ENCODE results near the gene MICAL3. TPM values are rescaled to one million over a fixed set of nuclear protein-coding genes. Genes with fewer than 3 reads are reported as not detected.
"Not testable (repeated sequence)": the region's sequence is repeated elsewhere in the genome, so short reads cannot be mapped to it uniquely, and the experiment has no call there.

The MICAL3 gene
- total RNA-seq, 4 donors from 2014 or later: 84.2 to 290 (median 151) TPM

- Histone ChIP-seq H3K9me3 (no peaks in the 10 kb centered on the region), H3K4me1 (peaks cover 0 to 8% (median 3%) of the 10 kb centered on the region in 4 donors), H3K27me3 (no peaks in the 10 kb centered on the region), H3K36me3 (no peaks in the 10 kb centered on the region), H3K27ac (peak overlapping the region; percentile 42 to 79 (median 70)), H3K4me3 (no peak overlapping the region)
- in situ Hi-C loops (cut with MboI; ENCODE audit: low pct_ligation_motif_present in 1 of 4, low pct_unique_long_range_greater_than_20kb in 1 of 4, low sequenced_read_pairs in 3 of 4): no loop called here
- 57 to 65% methylated on average over 4 to 10 of the region's 10 CpGs for whole genome bisulfite sequencing, 2 donors (ENCODE audit: low coverage in 1 of 2)
- intact Hi-C loops (cut with DNase I; ENCODE audit: low total_unique reads): no loop called here
- DNase-seq: no peak
- TF ChIP-seq POLR2AphosphoS5 (IDR thresholded peaks at IDR 0.05) (peak in 1 of 3 donors; percentile 11), EP300 (IDR thresholded peaks at IDR 0.05; ENCODE audit: low read depth) (no peak)
Measured at GRCh38 chr22:18031695-18032454, 7.5 kb upstream of the MICAL3 start.

GRCh38 chr22:18029686-18030267 is 5.4 kb upstream of the MICAL3 start:
- TF ChIP-seq POLR2AphosphoS5 (IDR thresholded peaks at IDR 0.05) (no peak), CTCF (IDR thresholded peaks at IDR 0.05) (no peak), EP300 (IDR thresholded peaks at IDR 0.05; ENCODE audit: low read depth) (no peak), POLR2A (IDR thresholded peaks at IDR 0.05) (no peak)
- DNase-seq: no peak
- Histone ChIP-seq H3K4me3 (no peak overlapping the region), H3K36me3 (no peaks in the 10 kb centered on the region), H3K27ac (peak overlapping the region in 1 of 4 donors; percentile 25), H3K27me3 (no peaks in the 10 kb centered on the region), H3K9me3 (no peaks in the 10 kb centered on the region), H3K4me1 (peaks cover 4 to 14% (median 8%) of the 10 kb centered on the region in 4 donors)
- intact Hi-C loops (cut with DNase I; ENCODE audit: low total_unique reads) (loop anchor here (10.0 kb wide), 2 partner anchors 45 to 125 kb away; partner anchors contain the start of gene PEX26), in situ Hi-C loops (cut with MboI; ENCODE audit: low pct_ligation_motif_present in 1 of 4, low pct_unique_long_range_greater_than_20kb in 1 of 4, low sequenced_read_pairs in 3 of 4) (loop anchor here in 1 of 4 donors (10.0 kb wide), 1 partner anchor 45 kb away; the partner anchor contains the start of gene PEX26)
- 20 to 58% methylated on average over 1 to 2 of the region's 2 CpGs for WGBS, 2 donors (ENCODE audit: low coverage in 1 of 2)

- in situ Hi-C loops (cut with MboI; ENCODE audit: low pct_ligation_motif_present in 1 of 4, low pct_unique_long_range_greater_than_20kb in 1 of 4, low sequenced_read_pairs in 3 of 4): loop anchor here in 1 of 4 donors (10.0 kb wide), 1 partner anchor 46 kb away; the partner anchor contains the start of gene PEX26
- peak overlapping the region in 1 of 4 donors; percentile 25 for H3K27ac ChIP-seq
- intact Hi-C loops (cut with DNase I; ENCODE audit: low total_unique reads): loop anchor here (10.0 kb wide), 2 partner anchors 46 to 124 kb away; partner anchors contain the start of gene PEX26
- peaks cover 6 to 16% (median 10%) of the 10 kb centered on the region in 4 donors for H3K4me1 ChIP-seq
- H3K4me3 ChIP-seq: no peak overlapping the region
- H3K9me3 ChIP-seq: no peaks in the 10 kb centered on the region
- TF ChIP-seq CTCF (IDR thresholded peaks at IDR 0.05) (no peak), POLR2A (IDR thresholded peaks at IDR 0.05) (no peak), POLR2AphosphoS5 (IDR thresholded peaks at IDR 0.05) (no peak), EP300 (IDR thresholded peaks at IDR 0.05; ENCODE audit: low read depth) (no peak)
- H3K27me3 ChIP-seq: no peaks in the 10 kb centered on the region
- H3K36me3 ChIP-seq: no peaks in the 10 kb centered on the region
- WGBS, 2 donors (ENCODE audit: low coverage in 1 of 2): 62 to 80% methylated on average over 1 to 3 of the region's 3 CpGs
- peak; percentile 35 for DNase-seq
Measured at GRCh38 chr22:18028817-18029527, 4.6 kb upstream of the MICAL3 start.

- H3K36me3 ChIP-seq, H3K27me3 ChIP-seq, DNase-seq, H3K27ac ChIP-seq, H3K9me3 ChIP-seq, H3K4me3 ChIP-seq: not testable (repeated sequence)
- intact Hi-C loops (cut with DNase I; ENCODE audit: low total_unique reads): loop anchor here (10.0 kb wide), 2 partner anchors 49 to 121 kb away; partner anchors contain the start of gene PEX26
- WGBS, 2 donors (ENCODE audit: low coverage in 1 of 2): 83 to 91% methylated on average over 3 to 4 of the region's 4 CpGs
- peaks cover 17 to 24% (median 20%) of the 10 kb centered on the region in 4 donors for H3K4me1 ChIP-seq
- in situ Hi-C loops (cut with MboI; ENCODE audit: low pct_ligation_motif_present in 1 of 4, low pct_unique_long_range_greater_than_20kb in 1 of 4, low sequenced_read_pairs in 3 of 4): loop anchor here in 1 of 4 donors (10.0 kb wide), 1 partner anchor 49 kb away; the partner anchor contains the start of gene PEX26
Measured at GRCh38 chr22:18025898-18026297, 1.5 kb upstream of the MICAL3 start.
